ENCODE measurements around the gene ETV3. TPM values are rescaled to one million over a fixed set of nuclear protein-coding genes. Genes with fewer than 3 reads are reported as not detected.

The ETV3 gene
- polyA plus RNA-seq, 4 donors = 10.3 to 17.7 (median 14.0) TPM

DNA sequence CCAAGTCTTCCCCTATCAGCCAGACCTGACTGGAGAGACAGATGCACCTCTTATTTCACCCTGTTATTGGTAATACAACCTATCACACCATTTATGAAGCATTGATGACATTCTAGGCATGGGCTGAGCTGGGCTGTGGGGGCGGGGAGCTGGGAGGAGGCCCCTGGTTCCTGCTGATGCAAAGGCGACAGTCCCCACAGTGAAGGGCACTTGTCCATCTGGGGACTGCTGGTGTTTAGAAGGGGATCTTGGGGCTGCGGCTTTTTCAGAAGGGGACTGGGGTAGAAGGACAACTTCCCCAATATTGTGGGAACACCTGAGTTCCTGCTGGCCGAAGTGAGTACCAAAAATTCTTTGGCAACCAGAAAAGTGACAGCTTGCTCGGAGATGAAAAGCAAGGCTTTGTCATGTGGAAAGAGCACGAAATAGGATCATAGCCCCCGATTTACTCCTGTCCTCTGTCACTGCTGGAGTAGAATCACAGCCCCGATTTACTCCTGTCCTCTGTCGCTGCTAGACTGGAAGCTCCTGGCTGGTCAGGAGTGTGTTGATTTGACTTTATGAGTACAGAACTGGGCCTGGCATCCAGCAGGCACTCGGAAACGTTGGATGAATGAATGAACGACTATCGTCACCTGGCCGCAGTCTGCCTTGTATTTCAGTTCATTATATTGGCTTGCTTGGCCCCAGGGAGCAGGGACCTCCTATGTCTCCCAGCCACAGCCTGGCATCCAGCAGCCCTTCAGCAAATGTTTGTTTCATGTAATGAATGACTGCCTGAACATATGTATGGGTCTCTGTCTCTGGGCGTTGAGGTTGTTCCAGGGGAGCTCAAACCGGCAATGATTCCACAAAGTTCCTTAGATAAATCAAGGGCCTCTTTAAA lies 22.1 kb downstream of the ETV3 start:
- WGBS, 3 donors = 67 to 76% (median 70%) methylated on average over 16 of the region's 16 CpGs
- FAIRE-seq (no peak), DNase-seq (no peak)
- H3K4me3 ChIP-seq (ENCODE audit: low read depth in 1 of 3, low read length in 3 of 3) = no peak overlapping the region
- H3K27me3 ChIP-seq (ENCODE audit: control insufficient read depth in 3 of 3, insufficient read depth in 3 of 3, low read length in 3 of 3) = peaks cover 0 to 17% (median 0%) of the 10 kb centered on the region in 3 donors
- no peaks in the 10 kb centered on the region for H3K9me3 ChIP-seq (ENCODE audit: control insufficient read depth in 2 of 2, insufficient read depth in 1 of 2, low read depth in 1 of 2, low read length in 1 of 2)
- H3K4me1 ChIP-seq (ENCODE audit: control insufficient read depth in 3 of 3, insufficient read depth in 2 of 3, low read depth in 1 of 3, low read length in 2 of 3) = no peaks in the 10 kb centered on the region
- H3K36me3 ChIP-seq (ENCODE audit: control insufficient read depth in 3 of 3, insufficient read depth in 2 of 3, low read depth in 1 of 3, low read length in 3 of 3) = peaks cover 0 to 4% (median 3%) of the 10 kb centered on the region in 3 donors
- H3K27ac ChIP-seq (ENCODE audit: low read depth in 1 of 3, low read length in 2 of 3) = no peak overlapping the region

DNA sequence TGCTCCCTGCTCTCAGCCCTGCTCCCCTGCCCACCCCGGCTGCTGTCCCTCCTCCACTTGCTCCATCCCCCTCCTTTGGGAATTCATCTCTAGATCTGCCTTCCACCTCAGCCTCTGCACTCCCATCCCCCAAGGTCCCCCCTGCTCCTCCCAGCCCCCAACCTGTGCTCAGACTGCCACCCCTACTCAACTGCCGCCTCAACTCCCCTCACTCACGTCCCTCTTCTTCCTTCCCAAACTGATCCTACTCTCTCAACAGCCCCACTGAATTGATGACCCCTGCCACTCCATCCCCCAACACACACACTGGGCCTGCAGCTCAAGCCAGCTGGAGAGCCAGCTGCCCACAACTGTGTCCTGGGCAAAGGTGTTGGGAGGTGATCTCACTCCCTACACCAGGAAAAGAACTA lies 22.8 kb downstream of the ETV3 start:
- H3K27ac ChIP-seq (ENCODE audit: low read depth in 1 of 3, low read length in 2 of 3) = no peak overlapping the region
- no peak overlapping the region for H3K4me3 ChIP-seq (ENCODE audit: low read depth in 1 of 3, low read length in 3 of 3)
- H3K4me1 ChIP-seq (ENCODE audit: control insufficient read depth in 3 of 3, insufficient read depth in 2 of 3, low read depth in 1 of 3, low read length in 2 of 3) = no peaks in the 10 kb centered on the region
- H3K27me3 ChIP-seq (ENCODE audit: control insufficient read depth in 3 of 3, insufficient read depth in 3 of 3, low read length in 3 of 3) = peaks cover 0 to 22% (median 0%) of the 10 kb centered on the region in 3 donors
- peaks cover 0 to 4% (median 3%) of the 10 kb centered on the region in 3 donors for H3K36me3 ChIP-seq (ENCODE audit: control insufficient read depth in 3 of 3, insufficient read depth in 2 of 3, low read depth in 1 of 3, low read length in 3 of 3)
- DNase-seq = no peak
- no peak for FAIRE-seq
- 64 to 92% (median 80%) methylated on average over 3 of the region's 3 CpGs for WGBS, 3 donors
- H3K9me3 ChIP-seq (ENCODE audit: control insufficient read depth in 2 of 2, insufficient read depth in 1 of 2, low read depth in 1 of 2, low read length in 1 of 2) = no peaks in the 10 kb centered on the region

DNA sequence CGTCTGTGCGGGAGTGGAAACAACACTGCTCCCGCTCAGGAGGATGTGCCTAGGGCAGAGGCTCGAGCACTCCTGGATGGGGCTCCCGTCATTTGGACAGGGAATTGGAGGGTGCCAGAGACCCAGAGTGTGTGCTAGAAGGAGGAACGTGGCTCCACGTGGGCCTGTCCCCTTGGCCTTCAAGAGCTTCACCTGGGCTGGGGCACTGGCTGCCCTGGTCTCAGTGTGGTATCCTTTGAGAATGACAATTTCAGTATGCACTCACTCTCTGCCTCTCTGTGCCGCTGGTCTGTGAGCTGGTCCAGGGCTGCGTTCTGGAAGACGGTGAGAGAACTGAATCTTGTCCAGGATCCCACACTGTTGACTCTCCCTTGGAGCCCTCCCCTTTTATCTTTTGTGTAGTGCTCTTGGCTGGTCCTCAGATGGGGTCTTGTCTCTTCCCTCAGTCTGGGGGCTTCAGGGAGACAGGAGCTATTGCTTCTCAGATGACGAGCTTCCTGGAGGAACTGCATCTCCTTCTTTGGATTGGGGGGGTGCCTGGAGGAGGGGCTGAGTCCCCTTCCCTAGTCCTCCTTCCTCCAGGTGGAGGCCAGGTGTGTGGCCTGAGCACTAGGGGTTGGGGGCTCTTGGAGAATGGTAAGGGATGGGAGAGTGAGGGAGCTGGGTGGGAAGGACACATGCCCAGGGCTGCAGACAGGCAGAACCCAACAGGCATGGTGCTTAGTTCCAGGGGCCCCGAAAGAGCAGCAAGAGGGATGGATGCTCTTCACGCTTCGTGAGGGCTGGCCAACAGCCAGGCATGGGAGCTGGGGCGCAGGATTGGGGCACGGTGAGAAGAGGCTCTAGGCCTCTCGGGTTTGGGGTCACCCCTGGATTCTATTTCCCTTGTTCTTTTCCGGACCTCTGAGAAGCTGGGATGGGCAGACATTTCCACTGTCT lies 23.7 kb downstream of the ETV3 start:
- DNase-seq (no peak), FAIRE-seq (no peak)
- peaks cover 0 to 31% (median 0%) of the 10 kb centered on the region in 3 donors for H3K27me3 ChIP-seq (ENCODE audit: control insufficient read depth in 3 of 3, insufficient read depth in 3 of 3, low read length in 3 of 3)
- no peak overlapping the region for H3K27ac ChIP-seq (ENCODE audit: low read depth in 1 of 3, low read length in 2 of 3)
- 82 to 84% (median 83%) methylated on average over 17 to 18 of the region's 18 CpGs for WGBS, 3 donors
- no peaks in the 10 kb centered on the region for H3K36me3 ChIP-seq (ENCODE audit: control insufficient read depth in 3 of 3, insufficient read depth in 2 of 3, low read depth in 1 of 3, low read length in 3 of 3)
- no peaks in the 10 kb centered on the region for H3K4me1 ChIP-seq (ENCODE audit: control insufficient read depth in 3 of 3, insufficient read depth in 2 of 3, low read depth in 1 of 3, low read length in 2 of 3)
- no peak overlapping the region for H3K4me3 ChIP-seq (ENCODE audit: low read depth in 1 of 3, low read length in 3 of 3)
- no peaks in the 10 kb centered on the region for H3K9me3 ChIP-seq (ENCODE audit: control insufficient read depth in 2 of 2, insufficient read depth in 1 of 2, low read depth in 1 of 2, low read length in 1 of 2)

DNA sequence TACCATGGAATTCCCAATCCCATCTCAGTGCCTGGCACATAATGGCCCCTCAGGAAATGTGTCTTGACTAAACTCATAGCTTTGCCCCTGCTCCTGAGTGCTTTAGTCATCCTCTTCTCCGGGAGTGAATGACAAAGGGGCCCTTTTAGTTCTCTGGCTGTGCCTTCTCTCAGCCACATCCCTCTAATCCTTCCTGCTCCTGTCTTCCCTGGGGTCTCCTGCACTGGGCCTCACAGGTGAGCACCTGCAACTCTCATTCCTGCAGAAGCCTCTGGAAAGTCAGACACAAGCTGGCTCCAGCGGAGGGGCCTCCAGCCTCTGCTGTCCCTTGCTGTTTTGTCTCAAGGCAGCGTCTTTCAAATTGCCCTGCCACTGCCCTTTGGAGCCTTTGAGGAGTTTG lies 24.6 kb downstream of the ETV3 start:
- H3K9me3 ChIP-seq (ENCODE audit: control insufficient read depth in 2 of 2, insufficient read depth in 1 of 2, low read depth in 1 of 2, low read length in 1 of 2) = no peaks in the 10 kb centered on the region

DNA sequence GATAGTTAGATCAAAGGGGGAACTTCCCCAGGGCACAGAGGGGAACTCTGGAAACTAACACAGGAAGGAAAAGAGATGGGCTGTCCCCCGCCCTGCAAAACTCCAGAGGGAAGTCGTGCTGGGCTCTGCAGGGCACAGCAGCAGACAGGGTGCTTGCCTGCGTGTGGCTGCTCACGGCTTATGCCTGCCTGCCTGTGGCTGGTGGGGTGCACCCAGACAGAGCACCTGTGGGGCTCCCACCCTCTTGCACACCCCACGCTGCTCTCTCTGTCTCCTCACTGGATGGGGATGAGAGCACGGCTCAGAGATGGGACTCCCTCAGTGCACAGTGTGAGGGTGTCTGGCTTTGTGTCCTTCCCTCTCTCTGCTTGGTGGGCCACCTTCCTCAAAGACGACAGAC lies 25.1 kb downstream of the ETV3 start:
- Histone ChIP-seq H3K27ac (ENCODE audit: low read depth in 1 of 3, low read length in 2 of 3) (no peak overlapping the region), H3K4me1 (ENCODE audit: control insufficient read depth in 3 of 3, insufficient read depth in 2 of 3, low read depth in 1 of 3, low read length in 2 of 3) (no peaks in the 10 kb centered on the region), H3K9me3 (ENCODE audit: control insufficient read depth in 2 of 2, insufficient read depth in 1 of 2, low read depth in 1 of 2, low read length in 1 of 2) (no peaks in the 10 kb centered on the region), H3K36me3 (ENCODE audit: control insufficient read depth in 3 of 3, insufficient read depth in 2 of 3, low read depth in 1 of 3, low read length in 3 of 3) (no peaks in the 10 kb centered on the region), H3K4me3 (ENCODE audit: low read depth in 1 of 3, low read length in 3 of 3) (no peak overlapping the region), H3K27me3 (ENCODE audit: control insufficient read depth in 3 of 3, insufficient read depth in 3 of 3, low read length in 3 of 3) (peaks cover 0 to 44% (median 0%) of the 10 kb centered on the region in 3 donors)
- FAIRE-seq (no peak), DNase-seq (no peak)
- WGBS, 3 donors = 62 to 67% (median 64%) methylated on average over 7 of the region's 7 CpGs

More for the DNA sequence above, 24.6 kb downstream of the ETV3 start:
- no peak for DNase-seq
- no peak overlapping the region for H3K27ac ChIP-seq (ENCODE audit: low read depth in 1 of 3, low read length in 2 of 3)
- 67 to 74% (median 74%) methylated on average over 3 of the region's 3 CpGs for WGBS, 3 donors
- peaks cover 0 to 38% (median 0%) of the 10 kb centered on the region in 3 donors for H3K27me3 ChIP-seq (ENCODE audit: control insufficient read depth in 3 of 3, insufficient read depth in 3 of 3, low read length in 3 of 3)
- no peaks in the 10 kb centered on the region for H3K36me3 ChIP-seq (ENCODE audit: control insufficient read depth in 3 of 3, insufficient read depth in 2 of 3, low read depth in 1 of 3, low read length in 3 of 3)
- H3K4me3 ChIP-seq (ENCODE audit: low read depth in 1 of 3, low read length in 3 of 3) = no peak overlapping the region
- no peak for FAIRE-seq
- H3K4me1 ChIP-seq (ENCODE audit: control insufficient read depth in 3 of 3, insufficient read depth in 2 of 3, low read depth in 1 of 3, low read length in 2 of 3) = no peaks in the 10 kb centered on the region

DNA sequence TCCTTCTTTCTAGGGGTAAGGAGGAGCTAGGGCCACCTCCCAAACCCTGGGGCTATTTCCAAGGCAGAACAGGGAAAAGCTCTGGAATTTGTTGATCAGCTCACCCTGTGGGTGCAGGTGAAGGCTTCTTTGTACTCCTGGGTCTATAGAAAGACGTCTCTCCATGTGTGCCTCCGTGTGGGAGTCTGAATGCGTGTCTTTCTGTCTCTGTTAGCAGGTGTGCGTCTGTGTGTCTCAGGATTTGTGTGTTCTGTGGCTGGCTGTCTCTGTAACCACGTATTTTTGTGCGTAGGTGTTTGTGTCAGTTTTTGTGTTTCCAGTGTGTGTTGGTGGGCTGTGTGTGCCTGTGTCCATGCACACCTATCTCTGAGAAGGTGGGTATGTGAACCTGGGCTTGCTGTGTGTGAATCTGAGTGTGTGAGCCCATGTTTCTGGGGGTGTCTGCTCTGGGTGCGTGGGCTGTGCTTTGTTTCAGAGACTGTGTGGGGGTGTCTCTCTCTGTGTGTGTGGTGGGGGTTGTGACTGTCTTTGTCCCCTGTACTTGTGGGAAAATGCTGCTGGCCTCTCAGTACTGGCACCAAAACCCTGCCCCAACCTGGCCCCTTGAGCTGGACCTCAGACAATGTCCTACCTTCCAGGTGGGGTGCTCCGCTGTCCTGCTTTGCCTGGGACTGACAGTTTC lies 25.9 kb downstream of the ETV3 start:
- Histone ChIP-seq H3K27ac (ENCODE audit: low read depth in 1 of 3, low read length in 2 of 3) (no peak overlapping the region), H3K9me3 (ENCODE audit: control insufficient read depth in 2 of 2, insufficient read depth in 1 of 2, low read depth in 1 of 2, low read length in 1 of 2) (no peaks in the 10 kb centered on the region), H3K4me1 (ENCODE audit: control insufficient read depth in 3 of 3, insufficient read depth in 2 of 3, low read depth in 1 of 3, low read length in 2 of 3) (no peaks in the 10 kb centered on the region), H3K4me3 (ENCODE audit: low read depth in 1 of 3, low read length in 3 of 3) (no peak overlapping the region), H3K27me3 (ENCODE audit: control insufficient read depth in 3 of 3, insufficient read depth in 3 of 3, low read length in 3 of 3) (peaks cover 0 to 51% (median 4%) of the 10 kb centered on the region in 3 donors), H3K36me3 (ENCODE audit: control insufficient read depth in 3 of 3, insufficient read depth in 2 of 3, low read depth in 1 of 3, low read length in 3 of 3) (no peaks in the 10 kb centered on the region)
- FAIRE-seq = no peak
- WGBS, 3 donors = 76 to 77% (median 77%) methylated on average over 8 of the region's 8 CpGs
- DNase-seq = no peak

DNA sequence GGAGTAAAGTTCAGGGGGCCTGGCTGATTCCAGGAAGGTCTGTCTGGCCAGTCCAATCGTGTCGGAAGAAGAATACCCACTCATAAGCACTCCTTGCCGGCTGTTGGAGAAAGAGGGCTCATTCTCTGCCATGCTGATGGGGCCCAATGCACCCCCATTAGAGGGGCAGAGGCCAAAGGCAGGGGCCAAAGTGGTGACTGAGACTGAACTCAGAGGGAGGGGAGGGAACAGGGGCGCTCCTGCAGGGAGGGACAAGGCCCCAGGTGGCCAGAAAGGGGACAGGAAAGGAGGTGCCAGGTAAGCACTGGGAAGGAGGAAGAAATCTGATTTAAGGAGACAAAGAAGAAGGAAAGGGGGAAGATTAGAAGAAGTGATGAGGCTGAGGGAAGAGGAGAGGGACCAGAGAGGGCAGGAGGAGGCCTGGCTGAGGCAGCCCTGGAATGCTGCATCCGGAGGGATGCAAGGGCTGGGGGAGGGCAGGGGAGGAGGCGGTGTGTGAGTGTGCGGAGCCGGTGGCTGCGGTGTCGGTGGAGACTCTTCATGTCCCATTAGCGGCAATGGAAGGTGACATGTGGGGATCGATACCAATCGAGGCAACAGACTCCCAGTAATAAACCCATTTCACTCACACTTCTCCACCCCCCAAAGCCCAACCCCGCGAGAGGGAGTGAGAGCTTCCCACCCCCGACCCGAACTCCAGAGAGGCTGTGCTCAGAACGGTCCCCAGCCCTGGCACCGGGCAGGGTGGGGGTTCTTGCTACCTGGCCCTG lies 26.6 kb downstream of the ETV3 start:
- Histone ChIP-seq H3K4me3 (ENCODE audit: low read depth in 1 of 3, low read length in 3 of 3) (no peak overlapping the region), H3K27me3 (ENCODE audit: control insufficient read depth in 3 of 3, insufficient read depth in 3 of 3, low read length in 3 of 3) (peaks cover 0 to 59% (median 6%) of the 10 kb centered on the region in 3 donors), H3K4me1 (ENCODE audit: control insufficient read depth in 3 of 3, insufficient read depth in 2 of 3, low read depth in 1 of 3, low read length in 2 of 3) (no peaks in the 10 kb centered on the region), H3K9me3 (ENCODE audit: control insufficient read depth in 2 of 2, insufficient read depth in 1 of 2, low read depth in 1 of 2, low read length in 1 of 2) (no peaks in the 10 kb centered on the region), H3K27ac (ENCODE audit: low read depth in 1 of 3, low read length in 2 of 3) (peak overlapping the region in 1 of 3 donors; percentile 24), H3K36me3 (ENCODE audit: control insufficient read depth in 3 of 3, insufficient read depth in 2 of 3, low read depth in 1 of 3, low read length in 3 of 3) (no peaks in the 10 kb centered on the region)
- 58 to 65% (median 65%) methylated on average over 19 of the region's 19 CpGs for WGBS, 3 donors
- no peak for FAIRE-seq
- DNase-seq = no peak

All from small intestine (tissue), 7 donors.